GM23248 (cell line): ENCODE measurements around the gene RNPS1.

Experiments
- EZH2 ChIP-seq: fragments of 200-600 bp; sonication (generic); IDR thresholded peaks from 2 replicates; pipeline ENCODE4 v1.6.1; 2018; ENCODE audit warnings: antibody characterized with exemption, mild to moderate bottlenecking; ENCODE audit not compliant: insufficient read depth, poor library complexity, severe bottlenecking
- EZH2phosphoT487 ChIP-seq: fragments of 200-600 bp; sonication (generic); IDR thresholded peaks from 2 replicates; pipeline ENCODE4 v1.6.1; 2018; ENCODE audit warnings: antibody characterized with exemption, moderate library complexity, mild to moderate bottlenecking, low read depth; ENCODE audit not compliant: insufficient read depth

DNA sequence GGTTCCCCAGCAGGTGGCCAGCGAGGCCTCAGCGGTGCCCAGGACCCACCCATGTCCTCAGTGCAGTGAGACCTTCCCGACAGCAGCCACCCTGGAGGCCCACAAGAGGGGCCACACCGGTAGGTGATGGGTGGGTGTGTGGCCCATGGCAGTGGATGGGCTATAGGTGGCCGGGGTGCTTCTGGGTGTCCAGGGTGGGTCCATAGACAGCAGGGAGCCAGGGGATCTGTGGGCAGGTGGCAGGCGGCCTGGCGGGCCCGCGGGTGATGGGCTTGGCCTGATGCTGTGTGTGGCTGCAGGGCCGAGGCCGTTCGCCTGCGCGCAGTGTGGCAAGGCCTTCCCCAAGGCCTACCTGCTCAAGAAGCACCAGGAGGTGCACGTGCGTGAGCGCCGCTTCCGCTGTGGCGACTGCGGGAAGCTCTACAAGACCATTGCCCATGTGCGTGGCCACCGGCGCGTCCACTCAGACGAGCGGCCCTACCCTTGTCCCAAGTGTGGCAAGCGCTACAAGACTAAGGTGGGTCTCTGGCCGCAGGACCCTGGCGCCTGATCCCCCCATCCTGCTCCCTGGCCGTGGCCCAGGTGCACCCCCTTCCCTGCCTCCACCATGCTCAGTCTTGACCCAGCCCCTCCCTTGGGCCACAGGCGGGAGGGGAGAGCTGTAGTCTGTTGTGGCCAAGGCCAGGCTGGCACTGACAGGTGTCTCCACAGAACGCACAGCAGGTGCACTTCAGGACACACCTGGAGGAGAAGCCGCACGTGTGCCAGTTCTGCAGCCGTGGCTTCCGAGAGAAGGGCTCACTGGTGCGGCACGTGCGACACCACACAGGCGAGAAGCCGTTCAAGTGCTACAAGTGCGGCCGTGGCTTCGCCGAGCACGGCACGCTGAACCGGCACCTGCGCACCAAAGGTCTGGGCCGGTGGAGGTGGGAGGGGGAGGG lies 33.8 kb downstream of the RNPS1 start:
- no peak for TF ChIP-seq EZH2
- no peak for TF ChIP-seq EZH2phosphoT487
